IMR-90 (cell line): Measurements from ENCODE around the gene CCDC27. TPM values are rescaled to one million over a fixed set of nuclear protein-coding genes. Genes with fewer than 3 reads are reported as not detected.

Experiments used
- ATAC-seq: fragments of 200-7000 bp; cut with Tn5 transposase; 2 replicates; pipeline ENCODE4 v1.9.1; 2020; ENCODE audit warnings: low read depth, mild to moderate bottlenecking, moderate library complexity
- BruUV-seq: library from RNA; stranded (reverse); fragments of 400-500 nt; replicated peaks from 2 replicates; lab custom pipeline; 2021; lab: Mats Ljungman, UMichigan
- CTCF ChIA-PET: fragments of 300-600 bp; formaldehyde crosslinking; extraction: SDS; loops from one replicate; lab custom pipeline; 2021; ENCODE audit warnings: antibody characterized with exemption; lab: Yijun Ruan, JAX
- POLR2A ChIA-PET: fragments of 300-600 bp; sonication (Branson Sonifier 250); formaldehyde crosslinking; loops from one replicate; lab custom pipeline; 2022; ENCODE audit warnings: antibody characterized with exemption; ENCODE audit not compliant: unreplicated experiment; lab: Charles Lee
- DNase-seq: peaks from one replicate; pipeline ENCODE4 v3.0.0; 2013
- H2AFZ ChIP-seq: replicated peaks from 2 replicates; pipeline ENCODE3; 2013; ENCODE audit warnings: low read length, mild to moderate bottlenecking; ENCODE audit not compliant: poor library complexity
- H2AK5ac ChIP-seq: 2 replicates; pipeline ENCODE4 v1.6.1; 2013; ENCODE audit warnings: low read depth, low read length, inconsistent platforms
- H2AK9ac ChIP-seq: replicated peaks from 2 replicates; pipeline ENCODE3; 2013; ENCODE audit warnings: mild to moderate bottlenecking, low read depth, low read length, moderate library complexity; ENCODE audit not compliant: poor library complexity
- H2BK120ac ChIP-seq: 2 replicates; pipeline ENCODE4 v1.6.1; 2013; ENCODE audit warnings: low read depth, low read length, inconsistent platforms
- H2BK15ac ChIP-seq: 3 replicates; pipeline ENCODE4 v1.6.1; 2013; ENCODE audit warnings: low read depth, low read length, inconsistent platforms
- H2BK20ac ChIP-seq: 2 replicates; pipeline ENCODE4 v1.6.1; 2013; ENCODE audit warnings: low read depth, mild to moderate bottlenecking, inconsistent platforms, low read length, moderate library complexity
- H2BK5ac ChIP-seq: 2 replicates; pipeline ENCODE4 v1.6.1; 2013; ENCODE audit warnings: mild to moderate bottlenecking, low read depth, low read length, inconsistent platforms; ENCODE audit not compliant: poor library complexity, severe bottlenecking
- H3K14ac ChIP-seq: replicated peaks from 2 replicates; pipeline ENCODE4 v1.6.1; 2013; ENCODE audit warnings: low read depth, low read length, inconsistent platforms
- H3K18ac ChIP-seq: 2 replicates; pipeline ENCODE4 v1.6.1; 2013; ENCODE audit warnings: low read depth, low read length, control low read depth
- H3K23ac ChIP-seq: 2 replicates; pipeline ENCODE4 v1.6.1; 2013; ENCODE audit warnings: low read depth, low read length, inconsistent platforms
- H3K27ac ChIP-seq: 2 replicates; pipeline ENCODE4 v1.5.1; 2013; ENCODE audit warnings: mild to moderate bottlenecking, control low read depth, low read length; ENCODE audit not compliant: insufficient read depth
- H3K27me3 ChIP-seq: 2 replicates; pipeline ENCODE4 v1.6.1; 2013; ENCODE audit warnings: low read length; ENCODE audit not compliant: control insufficient read depth, insufficient read depth
- H3K36me3 ChIP-seq: 2 replicates; pipeline ENCODE4 v1.6.1; 2013; ENCODE audit warnings: low read length, mixed read lengths; ENCODE audit not compliant: control insufficient read depth, insufficient read depth
- H3K4ac ChIP-seq: 2 replicates; pipeline ENCODE4 v1.6.1; 2013; ENCODE audit warnings: low read depth, low read length, inconsistent platforms
- H3K4me1 ChIP-seq: 2 replicates; pipeline ENCODE4 v1.6.1; 2013; ENCODE audit warnings: low read length, mixed read lengths; ENCODE audit not compliant: control insufficient read depth, insufficient read depth
- H3K4me2 ChIP-seq: 2 replicates; pipeline ENCODE4 v1.6.1; 2013; ENCODE audit warnings: low read depth, mild to moderate bottlenecking, control low read depth, low read length, moderate library complexity
- H3K4me3 ChIP-seq: 2 replicates; pipeline ENCODE4 v1.5.1; 2013; ENCODE audit warnings: low read depth, mild to moderate bottlenecking, control low read depth, low read length, moderate library complexity; ENCODE audit not compliant: insufficient read depth
- H3K56ac ChIP-seq: 2 replicates; pipeline ENCODE4 v1.6.1; 2013; ENCODE audit warnings: low read length, inconsistent platforms; ENCODE audit not compliant: insufficient read depth; ENCODE audit errors: extremely low read depth
- H3K79me1 ChIP-seq, 2 experiments: 2 replicates each; pipeline ENCODE4 v1.6.1; 2013; ENCODE audit warnings: low read length in 2 of 2, inconsistent platforms in 1 of 2, low read depth in 1 of 2
- H3K9ac ChIP-seq: 2 replicates; pipeline ENCODE4 v1.6.1; 2013; ENCODE audit warnings: low read depth, low read length, control low read depth
- H3K9me1 ChIP-seq: 2 replicates; pipeline ENCODE4 v1.6.1; 2013; ENCODE audit warnings: low read length, inconsistent platforms; ENCODE audit not compliant: insufficient read depth
- H3K9me3 ChIP-seq: 2 replicates; pipeline ENCODE4 v1.6.1; 2013; ENCODE audit warnings: low read length; ENCODE audit not compliant: control insufficient read depth, insufficient read depth
- H4K20me1 ChIP-seq: 2 replicates; pipeline ENCODE4 v1.6.1; 2013; ENCODE audit warnings: low read length, inconsistent platforms; ENCODE audit not compliant: insufficient read depth
- H4K5ac ChIP-seq: 2 replicates; pipeline ENCODE4 v1.6.1; 2013; ENCODE audit warnings: mild to moderate bottlenecking, low read depth, low read length, control low read depth
- H4K8ac ChIP-seq, 2 experiments: 2 replicates each; pipeline ENCODE4 v1.6.1; 2013; ENCODE audit warnings: low read depth in 2 of 2, low read length in 2 of 2, control low read depth in 1 of 2, inconsistent platforms in 1 of 2
- H4K91ac ChIP-seq: 2 replicates; pipeline ENCODE4 v1.6.1; 2013; ENCODE audit warnings: low read depth, low read length, inconsistent platforms; ENCODE audit not compliant: insufficient read depth
- CEBPB ChIP-seq: IDR thresholded peaks from 2 replicates; pipeline ENCODE4 v1.6.1; 2012; ENCODE audit warnings: low read depth, low read length, improper control_type of control experiment
- CHD1 ChIP-seq: IDR thresholded peaks from 2 replicates; pipeline ENCODE4 v1.6.1; 2012; ENCODE audit warnings: low read depth, low read length, improper control_type of control experiment
- CTCF ChIP-seq: conservative IDR thresholded peaks from 2 replicates; pipeline ENCODE4 v1.5.1; 2012; ENCODE audit warnings: mild to moderate bottlenecking, low read depth, low read length, improper control_type of control experiment
- NFE2L2 ChIP-seq: fragments of 150-350 bp; IDR thresholded peaks from 2 replicates; pipeline ENCODE4 v1.6.1; 2016; ENCODE audit warnings: low read depth, mild to moderate bottlenecking, low read length
- POLR2A ChIP-seq: IDR thresholded peaks from 2 replicates; pipeline ENCODE4 v1.6.1; 2012; ENCODE audit warnings: mild to moderate bottlenecking, low read depth, low read length
- RCOR1 ChIP-seq: IDR thresholded peaks from 2 replicates; pipeline ENCODE4 v1.6.1; 2012; ENCODE audit warnings: mild to moderate bottlenecking, low read length, improper control_type of control experiment; ENCODE audit not compliant: insufficient replicate concordance
- WGBS, 2 experiments: methylation state at CpG; one replicate each; pipeline versions ENCODE4 v1.1.5 to v1.1.7; 2013; ENCODE audit warnings: missing lambda C conversion rate in 2 of 2; ENCODE audit not compliant: insufficient read length in 1 of 2; ENCODE audit errors: extremely low coverage in 2 of 2; 5-methylcytosine and 5-hydroxymethylcytosine counted together
- dilution Hi-C: fragments of 300-500 bp; cut with HindIII; formaldehyde crosslinking; loops from one replicate; pipeline ENCODE4 v1.14.3; 2018; ENCODE audit warnings: low sequenced_read_pairs; ENCODE audit not compliant: unreplicated experiment
- in situ Hi-C: fragments of 300-500 bp; cut with MboI; formaldehyde crosslinking; loops from 3 replicates; pipeline ENCODE4 v1.14.3; 2019; ENCODE audit warnings: low sequenced_read_pairs, inconsistent platforms, mixed read lengths
- intact Hi-C: fragments of 100-400 bp; cut with micrococcal nuclease; formaldehyde crosslinking; loops from 2 replicates; pipeline ENCODE4 v1.10.0; 2022
- polyA plus RNA-seq, 3 experiments: library from polyadenylated mRNA; depleted of rRNA; stranded (reverse); fragments of >200 nt; gene quantifications; 2 replicates each; pipeline ENCODE4 v1.2.3, GENCODE V29; 2012; ENCODE audit warnings: low replicate concordance in 1 of 3
- total RNA-seq: library from RNA; depleted of rRNA; stranded (reverse); fragments of >200 nt; gene quantifications from 2 replicates; pipeline ENCODE4 v1.2.3, GENCODE V29; 2012

CCDC27 gene
- total and polyA plus RNA-seq, 2 of the 4 experiments (the other 2 are of a cell fraction), result not detected

GRCh38 chr1:3771108-3772026 is 19.1 kb downstream of the CCDC27 start:
- 67% methylated on average over 10 of the region's 32 CpGs; no CpG with 5 or more reads in 1 of the 2 experiments for WGBS, 2 experiments
- ChIA-PET CTCF (no interaction called here), POLR2A (no interaction called here)
- H2BK15ac ChIP-seq, result no peak overlapping the region
- H2BK20ac ChIP-seq, result no peak overlapping the region
- dilution Hi-C loops, result no loop called here
- H2BK120ac ChIP-seq, result 0 out of 2 replicates have a peak overlapping the region, but pooled peaks have one; percentile 8
- peak overlapping the region; percentile 82 for H3K4me3 ChIP-seq
- peak overlapping the region; percentile 73; the same call in 1 of the 2 replicates for H3K9ac ChIP-seq
- H3K27ac ChIP-seq, result no peak overlapping the region; the same call in 1 of the 2 replicates
- no peak overlapping the region for H3K56ac ChIP-seq
- peaks cover 4% of the 10 kb centered on the region; the same call in 1 of the 2 replicates for H3K9me1 ChIP-seq
- in situ Hi-C loops, result no loop called here
- peak overlapping the region; percentile 51; the same call in 1 of the 2 replicates for H4K5ac ChIP-seq
- peaks cover 18% of the 10 kb centered on the region for H3K4me1 ChIP-seq
- no peak for ATAC-seq
- H4K91ac ChIP-seq, result no peak overlapping the region; the same call in 1 of the 2 replicates
- peak overlapping the region; percentile 61 for H2AK9ac ChIP-seq
- H2BK5ac ChIP-seq, result no peak overlapping the region
- H3K18ac ChIP-seq, result no peak overlapping the region
- peak overlapping the region; percentile 97 for H2AFZ ChIP-seq
- no TSS peak for BruUV-seq
- H4K8ac ChIP-seq, result peak overlapping the region; percentile 23 to 74; a peak in 2 of 4 replicates
- intact Hi-C loops, result loop anchor here (2.0 kb wide), 1 partner anchor 25 kb away; no protein-coding TSS in a partner anchor
- TF ChIP-seq NFE2L2 (no peak), CTCF (no peak), POLR2A (no peak), CEBPB (no peak), RCOR1 (no peak), CHD1 (no peak)
- H3K79me1 ChIP-seq, result no peaks in the 10 kb centered on the region
- H3K14ac ChIP-seq, result no peak overlapping the region
- H3K23ac ChIP-seq, result peak overlapping the region; percentile 59; the same call in 1 of the 2 replicates
- H3K4ac ChIP-seq, result peak overlapping the region; percentile 35; the same call in 1 of the 2 replicates
- no peaks in the 10 kb centered on the region for H4K20me1 ChIP-seq
- no peaks in the 10 kb centered on the region; the same call in 1 of the 2 replicates for H3K27me3 ChIP-seq
- no peak for DNase-seq
- H3K9me3 ChIP-seq, result no peaks in the 10 kb centered on the region
- no peak overlapping the region for H2AK5ac ChIP-seq
- no peaks in the 10 kb centered on the region for H3K36me3 ChIP-seq
- H3K4me2 ChIP-seq, result peak overlapping the region; percentile 91
